GM19324 (cell line): ENCODE data around the gene SAMM50.

ENCODE experiments used
- ATAC-seq: cut with Tn5 transposase; IDR thresholded peaks from one replicate; pipeline ENCODE4 v1.9.1; 2021; ENCODE audit warnings: mild to moderate bottlenecking, moderate library complexity; ENCODE audit not compliant: unreplicated experiment, low FRiP score

The SAMM50 gene

DNA sequence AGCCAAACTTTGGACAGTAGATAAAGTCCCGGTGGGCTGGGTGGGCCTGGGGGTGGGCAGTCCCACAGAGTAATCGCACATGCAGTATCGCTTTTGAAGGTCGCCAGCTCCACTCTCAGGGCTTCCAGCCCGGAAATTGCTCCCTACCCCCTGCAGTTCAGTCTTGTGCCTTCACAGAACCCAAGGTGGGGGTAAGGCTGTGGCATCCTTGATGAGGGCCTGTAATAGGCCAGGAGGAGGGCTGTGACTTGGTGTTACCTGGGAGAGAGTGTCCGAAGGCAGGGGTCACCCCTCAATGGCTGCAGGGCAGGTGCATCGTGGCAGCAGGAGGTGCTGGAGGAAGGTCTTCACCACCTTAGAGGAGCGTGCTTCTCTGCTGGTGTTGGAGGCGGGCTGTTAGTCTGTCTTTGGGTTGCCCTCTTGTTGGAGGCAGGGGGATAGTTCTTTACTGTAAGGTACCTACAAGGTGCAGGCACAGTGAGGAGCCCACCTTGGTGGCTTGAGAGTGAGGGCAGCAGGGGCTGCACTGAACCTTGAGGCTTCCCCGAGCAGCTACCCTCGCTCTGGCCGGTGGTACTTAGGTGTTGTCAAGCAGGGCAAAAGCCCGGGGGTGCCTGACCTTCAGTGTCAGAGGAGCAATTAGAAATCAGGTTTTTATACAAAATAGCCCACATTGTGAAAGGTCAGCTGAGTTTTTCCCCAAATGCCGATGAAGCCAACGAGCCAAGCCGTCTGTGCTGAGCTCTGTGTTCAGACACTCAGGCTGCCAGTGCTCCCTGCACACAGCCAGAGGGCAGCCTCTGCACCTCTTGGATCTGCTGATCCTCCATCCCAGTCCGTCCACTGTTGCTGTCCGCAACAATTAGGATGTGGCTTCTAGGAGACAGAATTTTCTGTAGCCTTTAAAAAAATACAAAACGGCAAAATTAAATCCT, 21.9 kb downstream of the SAMM50 start:
- ATAC-seq, result no peak

DNA sequence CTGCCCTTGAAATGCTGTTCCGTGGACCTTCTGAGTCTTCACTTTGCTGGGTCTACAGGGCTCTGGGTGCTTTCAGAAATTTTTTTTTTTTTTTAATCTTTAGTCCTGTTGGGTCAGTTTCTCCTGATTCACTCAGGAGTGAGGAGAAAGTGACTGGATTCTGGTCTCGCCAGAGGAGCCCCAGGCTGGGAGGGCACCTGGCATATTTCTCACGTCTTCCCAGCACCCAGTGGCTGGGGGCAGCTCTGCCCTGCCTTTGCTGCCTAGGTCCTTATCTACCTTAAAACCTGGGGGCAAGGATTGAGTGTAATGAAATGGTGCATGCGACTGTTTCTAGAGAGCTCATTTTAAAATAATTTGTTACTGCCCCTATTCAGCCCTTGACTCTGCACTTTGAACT, 23.3 kb downstream of the SAMM50 start:
- ATAC-seq, result no peak

DNA sequence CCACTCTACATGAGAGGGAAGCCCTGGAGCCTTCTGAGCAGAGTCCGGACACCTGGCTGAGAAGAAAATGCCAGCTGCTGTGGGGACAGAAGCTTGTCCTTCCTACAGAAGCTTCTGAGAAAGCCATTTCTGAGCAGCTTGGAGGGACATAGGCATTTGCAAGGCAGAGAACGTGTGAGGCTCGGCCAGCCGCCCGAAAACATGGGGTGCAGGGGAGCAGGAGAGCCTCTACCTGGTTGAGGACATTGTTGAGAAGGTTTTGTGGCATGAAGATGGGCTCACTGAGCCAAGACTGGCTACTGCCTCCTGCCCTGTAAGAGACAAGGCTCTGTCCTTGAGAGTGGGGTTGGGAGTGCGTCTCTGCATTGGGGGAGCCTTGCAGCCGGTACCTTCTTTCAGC, 25.3 kb downstream of the SAMM50 start:
- ATAC-seq, result no peak

DNA sequence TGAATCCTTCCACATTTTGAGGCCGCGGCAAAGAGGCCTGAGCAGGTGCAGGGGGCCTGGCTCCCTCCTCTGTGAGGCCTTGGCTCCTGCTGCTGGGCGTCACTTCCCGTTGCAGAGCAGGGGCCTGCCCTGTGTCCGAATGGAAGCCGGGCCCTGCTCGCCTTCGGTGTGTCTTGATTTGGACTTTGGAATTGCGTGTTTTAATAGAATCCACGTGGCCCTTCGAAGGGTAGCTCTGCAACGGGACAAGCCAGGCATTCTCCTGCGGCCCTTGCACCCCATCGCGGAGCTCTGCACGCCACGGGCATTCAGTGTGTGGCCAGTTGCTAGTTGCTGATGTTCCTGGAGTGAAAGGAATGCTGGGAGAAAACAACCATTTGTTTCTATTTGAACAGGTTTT, 25.8 kb downstream of the SAMM50 start:
- no peak for ATAC-seq

DNA sequence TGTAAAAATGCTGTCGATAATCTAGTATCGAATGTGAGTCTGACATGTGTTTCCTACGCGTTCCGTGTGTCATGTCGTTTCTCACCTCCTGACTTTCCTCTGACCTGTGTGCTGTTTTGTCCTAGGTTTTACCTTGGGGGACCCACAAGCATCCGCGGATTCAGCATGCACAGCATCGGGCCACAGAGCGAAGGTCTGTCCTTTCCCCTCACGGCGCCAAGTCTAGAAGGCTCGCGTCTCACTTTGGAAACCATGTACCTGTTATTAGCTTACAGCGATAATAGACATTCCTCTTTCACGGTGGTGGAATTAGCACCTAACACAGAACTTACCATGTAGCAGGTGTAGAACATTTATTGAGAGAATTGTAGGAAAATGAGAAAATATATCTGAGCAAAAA, 28.6 kb downstream of the SAMM50 start:
- ATAC-seq, result no peak

DNA sequence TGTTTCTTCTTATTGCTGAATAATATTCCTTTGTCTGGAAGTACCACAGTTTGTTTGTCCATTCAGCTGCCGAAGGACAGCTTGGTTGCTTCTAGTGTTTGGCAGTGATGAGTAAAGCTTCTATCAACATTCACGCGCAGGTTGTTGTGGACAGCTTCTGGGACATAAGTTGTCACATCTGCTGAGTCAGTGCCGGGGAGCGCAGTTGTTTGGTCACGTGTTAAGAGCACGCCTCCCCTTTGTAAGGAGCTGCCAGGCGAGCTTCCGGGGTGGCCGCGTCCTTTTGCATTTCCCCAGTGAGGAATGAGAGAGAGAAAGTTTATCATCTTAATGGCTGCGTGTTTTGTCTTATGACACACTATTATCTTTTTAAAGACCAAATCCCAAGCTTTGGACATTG, 30.3 kb downstream of the SAMM50 start:
- ATAC-seq, result no peak

DNA sequence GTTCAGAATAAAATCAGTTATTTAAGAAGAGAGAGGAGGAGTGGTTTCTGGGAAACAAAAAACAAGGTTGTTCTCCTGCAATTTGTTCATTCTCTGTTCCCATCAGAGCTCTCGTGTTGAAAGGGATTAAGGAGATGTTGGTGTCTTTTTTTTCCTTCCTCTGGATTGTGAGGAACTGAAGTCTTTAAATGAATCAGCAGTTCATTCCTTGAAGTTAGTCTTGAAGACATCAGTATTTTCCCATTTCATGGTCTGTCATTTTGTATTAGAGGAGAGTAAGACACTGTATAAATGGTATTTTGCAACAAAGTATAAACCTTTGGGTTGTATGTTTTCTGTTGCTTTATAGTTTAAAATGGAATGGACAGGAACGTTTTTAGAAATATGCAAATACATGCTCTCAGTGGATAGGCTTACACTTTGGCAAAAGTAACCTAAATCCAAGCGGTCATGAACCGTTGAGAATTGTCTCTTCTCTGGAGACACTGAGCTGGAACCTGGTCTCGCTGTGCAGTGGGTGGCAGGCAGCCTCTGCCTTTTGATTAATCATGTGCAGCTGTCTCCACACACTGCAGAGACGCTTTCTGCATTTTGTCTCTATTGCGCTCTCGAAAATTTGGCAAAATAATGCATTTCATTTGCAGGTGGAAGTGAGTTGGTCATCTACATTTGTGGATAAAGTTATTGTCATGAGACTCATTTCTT, 33.0 kb downstream of the SAMM50 start:
- no peak for ATAC-seq

DNA sequence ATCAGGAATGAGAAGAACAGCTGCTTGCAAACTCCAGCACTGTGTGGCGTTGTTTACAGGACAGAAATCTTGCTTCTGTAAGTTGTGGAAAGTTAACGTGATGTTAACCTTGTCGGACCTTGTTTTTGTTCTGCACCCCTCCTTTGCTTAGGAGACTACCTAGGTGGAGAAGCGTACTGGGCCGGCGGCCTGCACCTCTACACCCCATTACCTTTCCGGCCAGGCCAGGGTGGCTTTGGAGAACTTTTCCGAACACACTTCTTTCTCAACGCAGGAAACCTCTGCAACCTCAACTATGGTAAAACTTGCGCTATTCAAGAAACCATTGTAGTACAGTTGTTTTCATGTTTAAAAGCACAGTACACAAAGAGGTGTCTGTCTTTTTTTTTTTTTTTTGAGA, 33.7 kb downstream of the SAMM50 start:
- no peak for ATAC-seq

DNA sequence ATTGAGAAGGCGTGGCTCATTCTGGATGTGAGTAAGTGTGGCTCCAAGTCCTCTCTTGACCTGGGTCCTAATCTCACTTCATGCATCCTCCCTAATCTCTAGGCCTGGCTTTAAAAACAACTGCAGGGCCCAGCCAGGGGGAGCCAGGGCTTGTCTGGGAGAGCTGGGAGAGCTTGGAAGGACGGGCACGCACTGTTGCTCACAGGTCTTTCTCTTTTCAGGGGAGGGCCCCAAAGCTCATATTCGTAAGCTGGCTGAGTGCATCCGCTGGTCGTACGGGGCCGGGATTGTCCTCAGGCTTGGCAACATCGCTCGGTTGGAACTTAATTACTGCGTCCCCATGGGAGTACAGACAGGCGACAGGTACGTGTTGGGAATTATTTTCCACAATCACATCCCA, 34.8 kb downstream of the SAMM50 start:
- ATAC-seq, result no peak

DNA sequence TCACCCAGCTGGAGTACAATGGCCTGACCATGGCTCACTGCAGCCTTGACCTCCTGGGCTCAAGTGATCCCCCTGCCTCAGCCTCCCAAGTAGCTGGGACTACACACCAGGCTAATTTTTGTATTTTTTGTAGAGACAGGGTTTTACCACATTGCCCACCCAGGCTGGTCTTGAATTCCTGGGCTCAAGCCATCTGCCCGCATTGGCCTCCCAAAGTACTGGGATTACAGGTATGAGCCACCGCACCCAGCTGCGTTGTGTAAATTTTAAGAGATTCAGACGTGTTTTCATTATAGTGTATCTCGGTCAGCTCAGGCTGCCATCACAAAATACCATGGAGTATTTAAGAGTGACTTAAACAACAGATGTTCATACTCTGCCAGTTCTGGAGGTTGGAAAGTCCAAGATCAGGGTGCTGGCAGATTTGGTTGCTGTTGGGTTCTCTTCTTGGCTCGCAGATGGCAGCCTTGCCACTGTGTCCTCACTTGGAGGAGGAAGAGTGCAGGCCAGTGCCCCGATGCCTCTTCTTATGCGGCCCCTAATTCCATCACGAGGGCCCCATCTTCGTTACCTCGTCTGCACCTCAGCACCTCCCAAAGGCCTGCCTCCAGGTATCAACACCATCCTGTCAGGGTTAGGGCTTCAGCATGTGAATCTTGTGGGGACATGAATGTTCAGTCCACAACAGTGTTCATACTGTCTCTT, 36.2 kb downstream of the SAMM50 start:
- no peak for ATAC-seq

DNA sequence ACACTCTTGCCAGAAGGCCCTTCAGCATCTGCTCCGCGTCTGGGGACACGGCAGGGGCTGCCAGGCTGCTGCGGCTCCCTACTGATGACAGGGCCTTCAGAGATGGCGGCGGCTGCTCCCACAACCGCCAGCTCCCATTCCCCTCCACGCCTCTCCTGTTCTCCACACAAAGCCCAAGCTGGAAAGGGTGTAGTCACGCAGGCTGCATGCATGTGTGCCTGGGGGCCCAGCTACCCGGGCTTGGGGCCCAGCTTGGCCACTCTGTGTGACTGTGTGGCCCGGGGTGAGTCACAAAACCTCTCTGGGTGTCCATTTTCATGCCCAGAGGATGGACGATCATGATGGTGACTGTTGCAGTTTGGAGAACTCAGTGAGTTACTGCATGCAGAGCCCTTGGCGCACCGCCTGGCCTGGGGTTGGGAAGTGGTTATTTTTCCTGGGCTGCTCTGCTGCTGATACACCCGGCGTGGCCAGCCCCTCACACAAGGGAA, 37.1 kb downstream of the SAMM50 start:
- ATAC-seq, result no peak

DNA sequence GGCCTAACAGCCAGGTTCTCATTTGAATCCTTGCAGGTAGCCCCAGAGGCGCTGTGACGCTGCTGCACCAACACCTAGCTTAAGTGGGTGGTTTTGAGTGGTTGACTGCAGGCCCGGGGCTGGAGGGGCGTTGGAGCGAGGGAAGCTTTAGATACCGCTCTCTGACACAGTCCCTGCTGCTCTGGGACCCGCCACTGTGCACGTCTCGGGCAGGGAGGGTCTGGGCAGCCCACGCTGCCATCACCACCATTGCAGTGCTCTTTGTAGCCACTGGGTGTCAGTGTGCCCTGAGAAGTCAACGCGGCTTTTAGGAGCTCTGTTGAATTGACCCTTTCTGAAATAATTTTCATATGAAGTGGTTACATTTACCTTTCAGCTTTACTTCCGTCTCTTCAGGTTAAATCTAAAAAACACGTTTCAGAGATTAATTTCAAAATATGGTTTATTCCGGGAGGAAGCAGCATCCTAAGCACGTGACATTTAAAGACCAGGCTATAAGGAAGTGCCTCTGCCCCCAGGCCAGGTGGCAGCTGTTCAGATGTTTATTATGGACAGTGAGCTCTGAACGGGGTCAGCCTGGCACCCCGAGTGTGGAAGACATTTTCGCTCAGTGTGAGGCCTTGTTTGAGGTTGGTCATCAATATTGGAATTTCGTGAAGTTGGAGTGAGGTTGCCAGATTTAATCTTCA, 38.0 kb downstream of the SAMM50 start:
- no peak for ATAC-seq

DNA sequence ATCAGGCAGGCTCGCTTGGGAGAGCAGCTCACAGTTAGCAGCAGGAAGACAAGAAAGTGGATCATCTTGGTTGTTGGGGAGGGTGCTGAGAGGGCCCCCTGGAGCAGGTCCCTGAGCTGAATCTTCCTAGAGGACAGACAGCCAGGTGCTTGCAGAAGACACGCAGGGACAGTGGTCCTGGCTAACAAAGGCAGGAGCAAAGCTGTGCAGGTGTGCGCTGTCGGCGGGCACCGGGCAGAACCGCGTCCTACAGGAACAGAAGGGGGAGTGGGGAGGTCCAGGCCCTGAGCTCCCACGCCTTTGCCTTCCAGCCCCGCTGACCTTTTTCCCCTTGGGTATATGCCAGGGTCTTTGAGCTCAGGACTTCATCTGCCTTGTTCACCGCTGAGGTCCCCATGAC, 38.8 kb downstream of the SAMM50 start:
- no peak for ATAC-seq

DNA sequence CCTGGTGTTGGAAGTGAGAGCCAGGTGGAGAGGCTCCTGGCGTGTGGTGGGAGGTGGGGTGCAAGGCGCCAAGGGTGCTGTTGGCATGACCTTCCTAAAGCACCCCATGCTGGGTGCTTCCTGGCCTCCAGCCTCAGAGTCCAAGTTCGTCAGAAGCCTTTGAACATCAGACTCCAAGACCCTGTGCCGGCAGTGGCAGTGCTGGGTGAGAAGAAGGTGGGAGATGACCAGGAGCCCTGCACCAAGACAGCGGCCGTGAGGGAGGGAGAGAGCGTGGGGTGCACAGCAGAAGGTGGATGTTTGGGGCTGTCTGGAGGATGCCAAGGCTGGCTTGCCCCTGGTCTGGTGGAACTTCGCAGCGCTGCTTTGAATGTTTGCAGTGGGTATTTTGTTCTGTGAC, 39.2 kb downstream of the SAMM50 start:
- no peak for ATAC-seq

DNA sequence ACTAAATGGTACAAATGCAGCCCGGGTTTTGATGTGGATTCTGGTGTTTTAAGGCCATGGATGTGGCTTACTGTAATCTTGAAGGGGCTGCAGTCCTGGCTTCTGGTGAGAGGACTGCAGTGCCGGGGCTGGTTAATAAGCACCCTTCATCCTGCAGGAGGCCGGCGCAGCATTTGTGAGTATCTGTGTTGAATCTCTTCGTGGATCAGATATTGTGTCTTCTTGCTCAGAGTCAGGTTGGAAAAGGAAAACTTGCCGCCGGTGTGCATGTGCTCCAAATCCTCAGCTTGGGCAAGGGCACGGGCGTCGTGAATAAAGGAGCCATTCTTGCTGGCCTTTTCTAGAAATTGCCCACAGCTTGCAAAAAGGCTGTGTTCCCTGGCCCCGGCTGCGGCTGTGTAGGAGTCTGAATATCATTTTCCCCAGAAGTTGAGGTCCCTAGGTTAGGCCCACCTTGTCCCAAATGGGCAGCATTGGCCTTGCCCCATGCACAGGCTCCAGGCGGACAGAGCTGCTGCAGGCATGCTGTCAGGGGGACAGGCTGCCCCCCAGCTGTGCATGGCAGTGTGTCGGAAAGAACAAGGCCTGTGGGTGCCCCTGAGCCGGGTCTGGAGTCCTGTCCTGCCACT, 39.9 kb downstream of the SAMM50 start:
- no peak for ATAC-seq

DNA sequence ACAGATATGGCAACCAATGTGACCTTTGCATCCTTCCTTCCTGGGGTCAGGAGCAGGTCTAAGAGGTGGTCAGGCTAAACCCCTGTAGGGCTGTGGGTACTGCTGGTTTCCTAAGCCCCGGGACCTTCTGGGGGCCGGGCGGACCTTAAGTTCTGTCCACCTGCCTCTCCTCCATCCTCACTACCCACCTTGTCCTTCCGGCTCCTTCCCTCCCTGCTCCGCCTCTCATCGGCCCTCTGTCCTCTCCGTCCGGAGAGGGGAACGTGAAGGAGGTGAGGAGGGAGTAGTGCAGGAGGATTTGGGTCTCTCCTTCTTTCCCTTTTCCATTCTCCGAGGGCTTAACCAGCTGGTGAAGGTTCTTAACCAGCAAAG, 40.5 kb downstream of the SAMM50 start:
- ATAC-seq, result peak; percentile 13

DNA sequence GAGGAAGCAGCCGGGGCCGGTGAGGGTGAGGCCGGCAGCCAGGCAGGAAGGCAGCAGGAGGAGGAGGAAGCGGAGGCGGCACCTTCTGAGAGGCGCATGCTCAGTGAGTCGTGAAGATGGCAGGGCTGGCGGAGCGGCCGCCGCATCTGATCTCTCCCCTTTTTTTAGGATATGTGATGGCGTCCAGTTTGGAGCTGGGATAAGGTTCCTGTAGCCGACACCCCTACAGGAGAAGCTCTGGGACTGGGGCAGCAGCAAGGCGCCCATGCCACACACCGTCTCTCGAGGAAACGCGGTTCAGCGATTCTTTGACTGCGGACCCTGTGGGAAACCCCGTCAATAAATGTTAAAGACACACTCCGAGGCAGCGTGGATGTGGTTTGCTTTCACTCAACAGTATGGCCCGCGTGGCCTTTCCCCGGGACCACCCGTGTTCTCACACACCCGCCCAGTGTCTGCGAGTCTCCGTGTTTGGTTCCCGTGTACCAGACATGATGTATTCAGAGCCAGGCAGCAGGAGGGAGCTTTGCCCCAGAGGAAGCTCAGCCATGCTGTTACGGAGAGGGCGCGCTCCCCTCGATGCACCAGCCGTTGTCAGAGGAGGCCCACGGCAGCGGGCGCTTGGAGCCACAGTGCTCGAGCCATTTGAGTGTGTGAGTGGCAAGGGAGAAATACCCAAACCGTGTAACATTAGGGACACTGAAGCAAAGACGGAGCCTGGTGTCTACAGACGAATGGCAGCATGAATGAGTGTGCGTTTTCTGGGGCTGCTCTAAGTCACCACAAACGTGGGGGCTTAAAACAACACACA, 41.1 kb downstream of the SAMM50 start:
- peak; percentile 54 for ATAC-seq

DNA sequence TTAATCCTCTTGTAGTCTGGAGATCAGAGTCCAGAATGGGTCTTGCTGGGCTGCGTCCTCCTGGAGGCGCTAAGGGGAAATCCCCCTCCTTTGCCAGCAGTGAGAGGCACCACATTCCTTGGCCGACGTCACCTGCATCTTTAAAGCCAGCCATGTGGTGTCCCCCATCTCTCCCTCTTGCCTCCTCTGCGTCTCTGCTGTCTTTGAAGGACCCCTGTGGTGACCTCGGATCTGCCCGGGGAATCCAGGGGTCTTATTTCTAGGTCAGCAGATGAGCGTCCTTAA, 41.7 kb downstream of the SAMM50 start:
- no peak for ATAC-seq

DNA sequence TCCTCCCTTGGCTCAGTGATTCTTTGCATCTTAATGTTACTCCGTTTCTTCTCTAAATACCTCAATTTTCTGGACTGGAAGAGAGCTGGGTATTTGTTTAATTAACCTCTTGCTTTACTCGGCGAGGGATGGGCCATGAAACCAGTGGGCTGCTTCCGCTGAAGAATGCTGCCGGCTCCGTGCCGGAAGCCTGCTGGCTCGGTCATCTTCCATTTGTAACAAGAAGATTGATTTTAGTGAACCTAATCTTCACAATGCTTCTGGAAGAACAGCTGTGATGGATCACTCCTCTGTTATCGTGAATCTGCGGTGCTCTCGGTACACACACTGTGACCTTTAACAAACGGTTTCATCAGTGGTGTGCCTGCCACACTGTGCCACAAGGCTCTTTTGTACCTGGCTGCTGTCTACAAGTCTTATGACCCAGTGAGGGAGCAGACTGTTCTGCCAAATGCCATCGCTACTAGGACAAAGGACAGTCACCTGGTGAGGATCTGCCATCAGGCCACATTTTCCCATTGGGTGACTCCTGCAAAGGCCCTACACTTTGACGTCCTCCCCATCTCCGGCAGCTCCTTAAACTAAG, 43.5 kb downstream of the SAMM50 start:
- ATAC-seq, result no peak
